Amygdala (tissue), 56 donors: ENCODE data around the gene CCDC127.
"Not testable (repeated sequence)": the region's sequence is repeated elsewhere in the genome, so short reads cannot be mapped to it uniquely, and the experiment has no call there.

ENCODE experiments used
- DNase-seq, 56 donors: peaks; one replicate each; lab custom pipeline; 2025; lab: John Stamatoyannopoulos, UW

CCDC127 gene

GRCh38 chr5:178110-178509 is 39.8 kb downstream of the CCDC127 start:
- DNase-seq: no peak

- DNase-seq: no peak
Observed at GRCh38 chr5:176296-176823, 41.6 kb downstream of the CCDC127 start.

GRCh38 chr5:174876-175465 is 43.0 kb downstream of the CCDC127 start:
- no peak for DNase-seq

- DNase-seq: no peak
Observed at GRCh38 chr5:174291-174600, 43.7 kb downstream of the CCDC127 start.

- no peak for DNase-seq
Observed at GRCh38 chr5:173392-174290, 44.3 kb downstream of the CCDC127 start.

- DNase-seq: no peak
Observed at GRCh38 chr5:172841-173251, 45.1 kb downstream of the CCDC127 start.

GRCh38 chr5:172421-172820 is 45.5 kb downstream of the CCDC127 start:
- no peak for DNase-seq

GRCh38 chr5:171801-172331 is 46.1 kb downstream of the CCDC127 start:
- DNase-seq: no peak

GRCh38 chr5:170971-171800 is 46.8 kb downstream of the CCDC127 start:
- no peak for DNase-seq

GRCh38 chr5:169728-170094 is 48.2 kb downstream of the CCDC127 start:
- no peak for DNase-seq

- peak in 8 of 56 donors; percentile 11 to 45 (median 18) for DNase-seq
Observed at GRCh38 chr5:169071-169727, 48.8 kb downstream of the CCDC127 start.

GRCh38 chr5:167982-168660 is 49.8 kb downstream of the CCDC127 start:
- no peak for DNase-seq

- no peak for DNase-seq
Observed at GRCh38 chr5:167511-167910, 50.4 kb downstream of the CCDC127 start.

- DNase-seq: no peak
Observed at GRCh38 chr5:166441-167372, 51.2 kb downstream of the CCDC127 start.

- DNase-seq: not testable (repeated sequence)
Observed at GRCh38 chr5:164783-165182, 53.2 kb downstream of the CCDC127 start.

- DNase-seq: no peak
Observed at GRCh38 chr5:164244-164643, 53.7 kb downstream of the CCDC127 start.

GRCh38 chr5:163841-164240 is 54.1 kb downstream of the CCDC127 start:
- no peak for DNase-seq

- DNase-seq: no peak
Observed at GRCh38 chr5:163338-163620, 54.7 kb downstream of the CCDC127 start.
